SU-DHL-6 (cell line): ENCODE results near the gene PLA2G10.
"Not testable (repeated sequence)": the region's sequence is repeated elsewhere in the genome, so short reads cannot be mapped to it uniquely, and the experiment has no call there.

Experiments used
- H2AFZ ChIP-seq: fragments of 200-600 bp; sonication (generic); 2 replicates; pipeline ENCODE4 v1.6.1; 2014; ENCODE audit warnings: low read depth, mild to moderate bottlenecking, moderate library complexity, mixed read lengths, antibody characterized with exemption, low read length; ENCODE audit not compliant: severe bottlenecking
- H3F3A ChIP-seq: fragments of 200-600 bp; shearing (Covaris generic); 2 replicates; pipeline ENCODE4 v1.6.0; 2016; ENCODE audit warnings: antibody characterized with exemption, mild to moderate bottlenecking; ENCODE audit not compliant: insufficient read depth
- H3K27ac ChIP-seq: fragments of 200-600 bp; sonication (generic); 2 replicates; pipeline ENCODE4 v1.5.1; 2016; ENCODE audit warnings: low read depth, mild to moderate bottlenecking, low read length, moderate library complexity, mixed read lengths
- H3K27me3 ChIP-seq: fragments of 200-600 bp; sonication (generic), shearing (Covaris generic); 2 replicates; pipeline ENCODE4 v1.6.0; 2014; ENCODE audit warnings: mild to moderate bottlenecking, low read length
- H3K36me3 ChIP-seq: fragments of 200-600 bp; sonication (generic); 2 replicates; pipeline ENCODE4 v1.6.1; 2014; ENCODE audit warnings: mild to moderate bottlenecking, low read length, mixed read lengths
- H3K4me2 ChIP-seq: fragments of 300-600, 200-600 bp; shearing (Covaris generic), sonication (generic); 2 replicates; pipeline ENCODE4 v1.6.0; 2014; ENCODE audit warnings: low read length, low read depth, mild to moderate bottlenecking; ENCODE audit not compliant: poor library complexity, severe bottlenecking
- H3K4me3 ChIP-seq: fragments of 200-600 bp; sonication (generic); 2 replicates; pipeline ENCODE4 v1.5.1; 2014; ENCODE audit warnings: antibody characterized with exemption, low read length, mild to moderate bottlenecking, mixed read lengths; ENCODE audit not compliant: insufficient read depth, poor library complexity, severe bottlenecking
- H3K79me2 ChIP-seq: fragments of 200-600 bp; sonication (generic); 2 replicates; pipeline ENCODE4 v1.6.1; 2014; ENCODE audit warnings: mild to moderate bottlenecking, low read length, moderate library complexity; ENCODE audit not compliant: insufficient read depth
- H3K9ac ChIP-seq: fragments of 200-600 bp; sonication (generic); 2 replicates; pipeline ENCODE4 v1.7.0; 2014; ENCODE audit warnings: mild to moderate bottlenecking, low read length
- H3K9me2 ChIP-seq: fragments of 200-600 bp; sonication (generic); replicated peaks from 2 replicates; pipeline ENCODE4 v1.6.1; 2014; ENCODE audit warnings: low read length; ENCODE audit not compliant: insufficient read depth
- H3K9me3 ChIP-seq: fragments of 200-600 bp; sonication (generic); 2 replicates; pipeline ENCODE4 v1.6.1; 2014; ENCODE audit warnings: low read length, mixed read lengths; ENCODE audit not compliant: insufficient read depth
- H4K20me1 ChIP-seq: fragments of 200-600 bp; sonication (generic); 2 replicates; pipeline ENCODE4 v1.6.1; 2014; ENCODE audit warnings: low read depth, mild to moderate bottlenecking, antibody characterized with exemption, low read length, moderate library complexity, mixed read lengths
- EZH2phosphoT487 ChIP-seq: fragments of 200-600 bp; sonication (generic), shearing (Covaris generic); conservative IDR thresholded peaks from 2 replicates; pipeline ENCODE4 v1.6.1; 2018; ENCODE audit warnings: mild to moderate bottlenecking, antibody characterized with exemption, low read length, moderate library complexity, mixed read lengths
- TF ChIP-seq, protein P1 (sequence below): fragments of 200-600 bp; sonication (generic); IDR thresholded peaks from one replicate; pipeline ENCODE4 v1.5.1; 2017; ENCODE audit warnings: antibody characterized with exemption, mild to moderate bottlenecking, low read length, moderate library complexity; ENCODE audit not compliant: insufficient read depth, poor library complexity, severe bottlenecking

Gene PLA2G10

DNA sequence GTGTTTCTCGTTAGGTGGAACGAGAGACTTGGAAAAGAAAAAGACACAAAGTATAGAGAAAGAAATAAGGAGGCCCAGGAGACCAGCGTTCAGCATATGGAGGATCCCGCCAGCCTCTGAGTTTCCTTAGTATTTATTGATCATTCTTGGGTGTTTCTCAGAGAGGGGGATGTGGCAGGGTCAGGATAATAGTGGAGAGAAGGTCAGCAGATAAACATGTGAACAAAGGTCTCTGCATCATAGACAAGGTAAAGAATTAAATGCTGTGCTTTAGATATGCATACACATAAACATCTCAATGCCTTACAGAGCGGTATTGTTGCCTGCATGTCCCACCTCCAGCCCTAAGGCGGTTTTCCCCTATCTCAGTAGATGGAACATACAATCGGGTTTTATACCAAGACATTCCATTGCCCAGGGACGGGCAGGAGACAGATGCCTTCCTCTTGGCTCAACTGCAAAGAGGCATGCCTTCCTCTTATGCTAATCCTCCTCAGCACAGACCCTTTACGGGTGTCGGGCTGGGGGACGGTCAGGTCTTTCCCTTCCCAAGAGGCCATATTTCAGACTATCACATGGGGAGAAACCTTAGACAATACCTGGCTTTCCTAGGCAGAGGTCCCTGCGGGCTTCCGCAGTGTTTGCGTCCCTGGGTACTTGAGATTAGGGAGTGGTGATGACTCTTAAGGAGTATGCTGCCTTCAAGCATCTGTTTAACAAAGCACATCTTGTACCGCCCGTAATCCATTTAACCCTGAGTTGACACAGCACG is 57.7 kb downstream of the PLA2G10 start:
- not testable (repeated sequence) for H3F3A ChIP-seq, H2AFZ ChIP-seq, H3K4me3 ChIP-seq, H3K9ac ChIP-seq, H3K36me3 ChIP-seq, H3K4me2 ChIP-seq, H3K9me2 ChIP-seq, H3K27ac ChIP-seq, H3K9me3 ChIP-seq, H3K27me3 ChIP-seq
- peaks cover 22% of the 10 kb centered on the region for H4K20me1 ChIP-seq
- H3K79me2 ChIP-seq, result peaks cover 84% of the 10 kb centered on the region

DNA sequence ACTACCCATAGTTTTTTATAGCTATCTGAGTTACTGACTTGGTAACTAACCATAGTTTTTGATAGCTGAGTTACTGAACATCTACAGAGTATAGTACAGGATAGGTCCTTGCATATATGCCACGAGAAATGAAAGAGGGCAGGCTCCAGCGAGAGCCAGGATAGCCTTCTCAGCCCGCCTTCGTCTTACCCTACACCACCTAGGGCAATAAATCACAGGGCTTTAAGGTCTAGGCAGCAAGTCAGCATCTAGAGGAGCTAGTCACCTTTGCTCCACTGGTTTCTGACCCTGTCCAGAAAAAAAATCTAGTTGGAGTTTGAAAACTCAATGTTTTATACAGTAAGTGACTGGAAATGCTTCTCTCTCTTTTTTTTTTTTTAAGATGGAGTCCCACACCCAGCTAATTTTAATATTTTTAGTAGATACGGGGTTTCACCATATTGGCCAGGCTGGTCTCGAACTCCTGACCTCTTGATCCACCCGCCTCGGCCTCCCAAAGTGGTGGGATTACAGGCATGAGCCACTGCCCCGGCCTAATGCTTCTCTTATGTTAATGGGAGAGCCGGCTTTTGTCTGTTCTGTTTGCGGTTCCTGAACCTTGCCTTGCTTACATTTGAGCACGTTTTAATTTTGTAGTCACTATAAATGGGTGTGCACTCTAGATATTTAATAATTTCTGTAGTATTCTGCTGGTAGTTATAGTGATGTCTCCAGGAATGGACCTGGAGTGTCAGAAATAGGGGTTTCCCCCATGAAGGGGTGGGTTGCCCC is 58.5 kb downstream of the PLA2G10 start:
- no peaks in the 10 kb centered on the region for H3K27me3 ChIP-seq
- peaks cover under 1% of the 10 kb centered on the region; the same call in 1 of the 2 replicates for H3F3A ChIP-seq
- no peak overlapping the region for H3K4me2 ChIP-seq
- no peak overlapping the region for H3K27ac ChIP-seq
- H3K79me2 ChIP-seq, result peaks cover 76% of the 10 kb centered on the region
- no peak overlapping the region for H2AFZ ChIP-seq
- no peaks in the 10 kb centered on the region for H3K9me3 ChIP-seq
- H4K20me1 ChIP-seq, result peaks cover 22% of the 10 kb centered on the region
- H3K9ac ChIP-seq, result no peak overlapping the region
- peaks cover 5% of the 10 kb centered on the region for H3K36me3 ChIP-seq
- TF ChIP-seq EZH2phosphoT487, result no peak
- TF ChIP-seq, protein P1, sequence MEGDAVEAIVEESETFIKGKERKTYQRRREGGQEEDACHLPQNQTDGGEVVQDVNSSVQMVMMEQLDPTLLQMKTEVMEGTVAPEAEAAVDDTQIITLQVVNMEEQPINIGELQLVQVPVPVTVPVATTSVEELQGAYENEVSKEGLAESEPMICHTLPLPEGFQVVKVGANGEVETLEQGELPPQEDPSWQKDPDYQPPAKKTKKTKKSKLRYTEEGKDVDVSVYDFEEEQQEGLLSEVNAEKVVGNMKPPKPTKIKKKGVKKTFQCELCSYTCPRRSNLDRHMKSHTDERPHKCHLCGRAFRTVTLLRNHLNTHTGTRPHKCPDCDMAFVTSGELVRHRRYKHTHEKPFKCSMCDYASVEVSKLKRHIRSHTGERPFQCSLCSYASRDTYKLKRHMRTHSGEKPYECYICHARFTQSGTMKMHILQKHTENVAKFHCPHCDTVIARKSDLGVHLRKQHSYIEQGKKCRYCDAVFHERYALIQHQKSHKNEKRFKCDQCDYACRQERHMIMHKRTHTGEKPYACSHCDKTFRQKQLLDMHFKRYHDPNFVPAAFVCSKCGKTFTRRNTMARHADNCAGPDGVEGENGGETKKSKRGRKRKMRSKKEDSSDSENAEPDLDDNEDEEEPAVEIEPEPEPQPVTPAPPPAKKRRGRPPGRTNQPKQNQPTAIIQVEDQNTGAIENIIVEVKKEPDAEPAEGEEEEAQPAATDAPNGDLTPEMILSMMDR, result no peak
- H3K4me3 ChIP-seq, result no peak overlapping the region
- no peaks in the 10 kb centered on the region for H3K9me2 ChIP-seq

DNA sequence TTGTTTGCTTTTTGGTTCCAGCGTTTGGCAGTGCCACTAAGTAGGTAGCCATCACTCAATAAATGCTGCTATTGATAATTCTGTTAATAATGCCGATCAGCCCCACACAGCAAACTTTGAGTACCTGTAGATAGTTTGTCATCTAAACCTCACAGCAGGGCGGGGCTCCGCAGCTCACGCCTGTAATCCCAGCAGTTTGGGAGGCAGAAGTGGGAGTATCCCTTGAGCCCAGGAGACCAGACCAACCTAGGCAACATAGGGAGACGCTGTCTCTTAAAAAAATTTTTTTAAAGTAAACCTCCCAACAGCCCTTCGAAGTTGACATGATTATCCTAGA is 59.8 kb downstream of the PLA2G10 start:
- H3K27ac ChIP-seq, result no peak overlapping the region
- peak overlapping the region; percentile 75 for H3K4me2 ChIP-seq
- H4K20me1 ChIP-seq, result peaks cover 22% of the 10 kb centered on the region
- H3K9ac ChIP-seq, result no peak overlapping the region
- H3K36me3 ChIP-seq, result peaks cover 5% of the 10 kb centered on the region
- no peaks in the 10 kb centered on the region for H3K9me3 ChIP-seq
- peak overlapping the region; percentile 98 for H3K4me3 ChIP-seq
- peaks cover 3% of the 10 kb centered on the region; the same call in 1 of the 2 replicates for H3F3A ChIP-seq
- TF ChIP-seq, protein P1, result no peak
- no peak for TF ChIP-seq EZH2phosphoT487
- H2AFZ ChIP-seq, result no peak overlapping the region
- peaks cover 68% of the 10 kb centered on the region for H3K79me2 ChIP-seq
- no peaks in the 10 kb centered on the region for H3K27me3 ChIP-seq
- H3K9me2 ChIP-seq, result no peaks in the 10 kb centered on the region
